GM19043 (cell line): ENCODE results near the gene CFAP74.

Experiments
- ATAC-seq: cut with Tn5 transposase; IDR thresholded peaks from one replicate; pipeline ENCODE4 v1.9.1; 2021; ENCODE audit warnings: low read depth; ENCODE audit not compliant: unreplicated experiment

CFAP74 gene

GRCh38 chr1:1956586-1957532, 46.7 kb downstream of the CFAP74 start:
- ATAC-seq: no peak

- ATAC-seq: no peak
These were observed 47.5 kb downstream of the CFAP74 start for GRCh38 chr1:1956101-1956500.

- no peak for ATAC-seq
These were observed 47.9 kb downstream of the CFAP74 start for GRCh38 chr1:1955621-1956094.

GRCh38 chr1:1954831-1955441, 48.6 kb downstream of the CFAP74 start:
- ATAC-seq: no peak

- ATAC-seq: no peak
These were observed 49.6 kb downstream of the CFAP74 start for GRCh38 chr1:1954015-1954414.

- ATAC-seq: no peak
These were observed 52.6 kb downstream of the CFAP74 start for GRCh38 chr1:1950940-1951339.

GRCh38 chr1:1948783-1949182, 54.8 kb downstream of the CFAP74 start:
- ATAC-seq: no peak

- ATAC-seq: no peak
These were observed 56.1 kb downstream of the CFAP74 start for GRCh38 chr1:1947493-1947892.

GRCh38 chr1:1946540-1946939, 57.0 kb downstream of the CFAP74 start:
- no peak for ATAC-seq

GRCh38 chr1:1945782-1946393, 57.7 kb downstream of the CFAP74 start:
- ATAC-seq: no peak

- ATAC-seq: no peak
These were observed 59.6 kb downstream of the CFAP74 start for GRCh38 chr1:1943834-1944570.

GRCh38 chr1:1942753-1943656, 60.6 kb downstream of the CFAP74 start:
- no peak for ATAC-seq

GRCh38 chr1:1941868-1942752, 61.5 kb downstream of the CFAP74 start:
- no peak for ATAC-seq

- no peak for ATAC-seq
These were observed 62.3 kb downstream of the CFAP74 start for GRCh38 chr1:1941211-1941841.

- no peak for ATAC-seq
These were observed 63.5 kb downstream of the CFAP74 start for GRCh38 chr1:1940123-1940425.

GRCh38 chr1:1939296-1940122, 64.1 kb downstream of the CFAP74 start:
- no peak for ATAC-seq

GRCh38 chr1:1938613-1939295, 64.8 kb downstream of the CFAP74 start:
- ATAC-seq: no peak
